ENCODE measurements around the gene GRB2. TPM values are rescaled to one million over a fixed set of nuclear protein-coding genes. Genes with fewer than 3 reads are reported as not detected.

Gene GRB2
- total RNA-seq, 1 experiment from 2014 or later = 148 TPM

- Histone ChIP-seq H3K36me3 (ENCODE audit: control insufficient read depth, insufficient read depth, low read length) (no peaks in the 10 kb centered on the region), H3K27ac (ENCODE audit: low read length) (no peak overlapping the region), H3K9me3 (ENCODE audit: control insufficient read depth, insufficient read depth, low read depth, low read length) (no peaks in the 10 kb centered on the region), H3K4me3 (ENCODE audit: low read depth in 2 of 2, low read length in 2 of 2) (no peak overlapping the region), H3K27me3 (ENCODE audit: control insufficient read depth, insufficient read depth, low read length) (no peaks in the 10 kb centered on the region), H3K4me1 (ENCODE audit: control insufficient read depth, insufficient read depth, low read length) (peaks cover 12% of the 10 kb centered on the region)
- in situ Hi-C loops (cut with HindIII; ENCODE audit: low pct_unique_long_range_greater_than_20kb, low sequenced_read_pairs) = no loop called here
- BruUV-seq (replicated peaks) = TSS peak; percentile 28
- intact Hi-C loops (cut with micrococcal nuclease; ENCODE audit: unreplicated experiment) = no loop called here
- ATAC-seq (no peak), DNase-seq (ENCODE audit: low read depth, low spot score) (no peak)
- no peak for TF ChIP-seq SIN3A (IDR thresholded peaks at IDR 0.05; ENCODE audit: borderline replicate concordance, insufficient read depth, low read depth, low read length)
- no peak for TF ChIP-seq POLR2AphosphoS5 (IDR thresholded peaks at IDR 0.05; ENCODE audit: low read depth, low read length)
- TF ChIP-seq REST (IDR thresholded peaks at IDR 0.05; ENCODE audit: insufficient read depth in 1 of 2, low read depth in 2 of 2, low read length in 1 of 2) = no peak
- TF ChIP-seq TCF7L2 (IDR thresholded peaks at IDR 0.05; ENCODE audit: low read depth, low read length) = no peak
- TF ChIP-seq CTCF (IDR thresholded peaks at IDR 0.05) = no peak
- POLR2A ChIA-PET = interaction anchor here (0.5 to 1.3 kb wide), 2 partner anchors 8 to 105 kb away, joined by 3 to 5 read pairs; no protein-coding TSS in a partner anchor
- CTCF ChIA-PET = no interaction called here
Measured at GRCh38 chr17:75356260-75356937, 49.1 kb downstream of the GRB2 start.

GRCh38 chr17:75353176-75353575, 52.3 kb downstream of the GRB2 start:
- no TSS peak for BruUV-seq (replicated peaks)
- H3K4me1 ChIP-seq (ENCODE audit: control insufficient read depth, insufficient read depth, low read length) = no peaks in the 10 kb centered on the region
- H3K9me3 ChIP-seq (ENCODE audit: control insufficient read depth, insufficient read depth, low read depth, low read length) = no peaks in the 10 kb centered on the region
- ATAC-seq (no peak), DNase-seq (ENCODE audit: low read depth, low spot score) (no peak)
- intact Hi-C loops (cut with micrococcal nuclease; ENCODE audit: unreplicated experiment) (no loop called here), in situ Hi-C loops (cut with HindIII; ENCODE audit: low pct_unique_long_range_greater_than_20kb, low sequenced_read_pairs) (no loop called here)
- TF ChIP-seq POLR2AphosphoS5 (IDR thresholded peaks at IDR 0.05; ENCODE audit: low read depth, low read length) (no peak), CTCF (IDR thresholded peaks at IDR 0.05) (no peak), TCF7L2 (IDR thresholded peaks at IDR 0.05; ENCODE audit: low read depth, low read length) (no peak), REST (IDR thresholded peaks at IDR 0.05; ENCODE audit: insufficient read depth in 1 of 2, low read depth in 2 of 2, low read length in 1 of 2) (no peak), SIN3A (IDR thresholded peaks at IDR 0.05; ENCODE audit: borderline replicate concordance, insufficient read depth, low read depth, low read length) (no peak)
- H3K4me3 ChIP-seq (ENCODE audit: low read depth in 2 of 2, low read length in 2 of 2) = no peak overlapping the region
- no peak overlapping the region for H3K27ac ChIP-seq (ENCODE audit: low read length)
- ChIA-PET POLR2A (interaction anchor here (0.6 to 0.8 kb wide), 2 partner anchors 53 to 292 kb away, joined by 3 to 6 read pairs; no protein-coding TSS in a partner anchor), CTCF (no interaction called here)
- H3K27me3 ChIP-seq (ENCODE audit: control insufficient read depth, insufficient read depth, low read length) = no peaks in the 10 kb centered on the region
- no peaks in the 10 kb centered on the region for H3K36me3 ChIP-seq (ENCODE audit: control insufficient read depth, insufficient read depth, low read length)

All from Panc1 (cell line).